ENCODE results near the gene ST6GALNAC4. TPM values are rescaled to one million over a fixed set of nuclear protein-coding genes. Genes with fewer than 3 reads are reported as not detected.

The ST6GALNAC4 gene
- total and polyA plus RNA-seq, 9 of the 15 experiments (the other 6 are each of a cell fraction or from before 2014, with no cell fraction given): 2.6 to 43.1 (median 15.4) TPM

DNA sequence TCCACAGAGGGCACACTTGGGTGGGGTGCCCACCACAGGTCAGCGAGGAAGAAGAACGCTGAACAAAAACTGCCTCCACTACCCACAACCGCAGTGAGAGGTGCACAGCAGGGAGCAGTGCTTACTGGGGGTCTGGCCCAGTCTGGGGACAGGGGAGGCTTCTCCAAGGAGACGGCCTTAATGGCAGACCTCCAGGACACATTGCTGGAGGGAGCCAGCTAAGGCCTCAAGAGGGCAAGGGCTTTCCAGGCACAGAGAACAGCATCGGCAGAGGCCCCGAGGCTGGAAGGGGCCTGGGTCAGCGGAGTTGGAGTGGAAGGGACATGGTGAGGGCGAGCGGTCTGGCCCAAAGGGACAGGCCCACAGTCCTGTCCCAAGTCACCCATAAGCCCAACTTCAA is 29.1 kb upstream of the ST6GALNAC4 start:
- H3K4me2 ChIP-seq (ENCODE audit: insufficient read depth, low read length): no peak overlapping the region
- H3K27me3 ChIP-seq (ENCODE audit: control insufficient read depth in 2 of 2, insufficient read depth in 2 of 2, low read length in 2 of 2): no peaks in the 10 kb centered on the region
- no peak overlapping the region for H3K27ac ChIP-seq (ENCODE audit: extremely low read depth, low read depth, low read length)
- peaks cover 26% of the 10 kb centered on the region; the same call in 2 of the 3 replicates for H3K36me3 ChIP-seq (ENCODE audit: control insufficient read depth, insufficient read depth, low read length)
- no TSS peak for BruUV-seq (replicated peaks)
- no peaks in the 10 kb centered on the region for H3K9me3 ChIP-seq (replicated peaks; ENCODE audit: control insufficient read depth, insufficient read depth, low read depth, low read length)
- no peak overlapping the region for H2AFZ ChIP-seq (ENCODE audit: low read depth, low read length)
- ATAC-seq (no peak), FAIRE-seq (no peak), DNase-seq (ENCODE audit: extremely low read depth in 1 of 4, low spot score in 3 of 4) (no peak)
- H3K4me3 ChIP-seq: no peak overlapping the region
- in situ Hi-C loops (cut with MboI): no loop called here
- H3K9me1 ChIP-seq (ENCODE audit: control insufficient read depth, insufficient read depth, low read length): peaks cover 6% of the 10 kb centered on the region
- CTCF ChIA-PET (ENCODE audit: low intra/inter-chr PET ratio): no interaction called here
- peaks cover 18 to 62% of the 10 kb centered on the region in 2 experiments for H3K4me1 ChIP-seq (replicated peaks in 1 of 2; ENCODE audit: control insufficient read depth in 2 of 2, insufficient read depth in 2 of 2, low read length in 2 of 2)
- POLR2A ChIA-PET: no interaction called here
- 0 out of 2 replicates have a peak, but pooled peaks cover 5% of the 10 kb centered on the region for H4K20me1 ChIP-seq (replicated peaks; ENCODE audit: control insufficient read depth, insufficient read depth, low read length)
- intact Hi-C loops (cut with micrococcal nuclease): no loop called here
- H3K79me2 ChIP-seq (ENCODE audit: control insufficient read depth, insufficient read depth, low read length): no peaks in the 10 kb centered on the region; the same call in 2 of the 3 replicates
- H3K9ac ChIP-seq (ENCODE audit: insufficient read depth in 1 of 2, low read depth in 2 of 2, low read length in 2 of 2): no peak overlapping the region; a peak in 1 of 4 replicates
- TF ChIP-seq GABPB2 (CRISPR knock-in tag; conservative IDR thresholded peaks at IDR 0.05) (no peak), BMI1 (IDR thresholded peaks at IDR 0.05; ENCODE audit: low read length) (no peak), TEAD4 (IDR thresholded peaks at IDR 0.05; ENCODE audit: low read length) (no peak), TEAD4 (CRISPR knock-in tag; IDR thresholded peaks at IDR 0.05; ENCODE audit: borderline replicate concordance) (no peak), E2F3 (CRISPR knock-in tag; IDR thresholded peaks at IDR 0.05) (no peak), PCBP2 (IDR thresholded peaks at IDR 0.05; ENCODE audit: low read depth, low read length, poor library complexity, severe bottlenecking) (no peak)
- TF ChIP-seq, protein P1, sequence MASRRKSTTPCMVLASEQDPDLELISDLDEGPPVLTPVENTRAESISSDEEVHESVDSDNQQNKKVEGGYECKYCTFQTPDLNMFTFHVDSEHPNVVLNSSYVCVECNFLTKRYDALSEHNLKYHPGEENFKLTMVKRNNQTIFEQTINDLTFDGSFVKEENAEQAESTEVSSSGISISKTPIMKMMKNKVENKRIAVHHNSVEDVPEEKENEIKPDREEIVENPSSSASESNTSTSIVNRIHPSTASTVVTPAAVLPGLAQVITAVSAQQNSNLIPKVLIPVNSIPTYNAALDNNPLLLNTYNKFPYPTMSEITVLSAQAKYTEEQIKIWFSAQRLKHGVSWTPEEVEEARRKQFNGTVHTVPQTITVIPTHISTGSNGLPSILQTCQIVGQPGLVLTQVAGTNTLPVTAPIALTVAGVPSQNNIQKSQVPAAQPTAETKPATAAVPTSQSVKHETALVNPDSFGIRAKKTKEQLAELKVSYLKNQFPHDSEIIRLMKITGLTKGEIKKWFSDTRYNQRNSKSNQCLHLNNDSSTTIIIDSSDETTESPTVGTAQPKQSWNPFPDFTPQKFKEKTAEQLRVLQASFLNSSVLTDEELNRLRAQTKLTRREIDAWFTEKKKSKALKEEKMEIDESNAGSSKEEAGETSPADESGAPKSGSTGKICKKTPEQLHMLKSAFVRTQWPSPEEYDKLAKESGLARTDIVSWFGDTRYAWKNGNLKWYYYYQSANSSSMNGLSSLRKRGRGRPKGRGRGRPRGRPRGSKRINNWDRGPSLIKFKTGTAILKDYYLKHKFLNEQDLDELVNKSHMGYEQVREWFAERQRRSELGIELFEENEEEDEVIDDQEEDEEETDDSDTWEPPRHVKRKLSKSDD (conservative IDR thresholded peaks at IDR 0.05; ENCODE audit: low read length): no peak
- WGBS (ENCODE audit: insufficient coverage, low coverage, missing lambda C conversion rate): 89% methylated on average over 7 of the region's 9 CpGs
